ENCODE data around the gene ZNF778. TPM values are rescaled to one million over a fixed set of nuclear protein-coding genes. Genes with fewer than 3 reads are reported as not detected.

The ZNF778 gene
- total and polyA plus RNA-seq, 12 donors = 1.9 to 20.5 (median 8.4) TPM

DNA sequence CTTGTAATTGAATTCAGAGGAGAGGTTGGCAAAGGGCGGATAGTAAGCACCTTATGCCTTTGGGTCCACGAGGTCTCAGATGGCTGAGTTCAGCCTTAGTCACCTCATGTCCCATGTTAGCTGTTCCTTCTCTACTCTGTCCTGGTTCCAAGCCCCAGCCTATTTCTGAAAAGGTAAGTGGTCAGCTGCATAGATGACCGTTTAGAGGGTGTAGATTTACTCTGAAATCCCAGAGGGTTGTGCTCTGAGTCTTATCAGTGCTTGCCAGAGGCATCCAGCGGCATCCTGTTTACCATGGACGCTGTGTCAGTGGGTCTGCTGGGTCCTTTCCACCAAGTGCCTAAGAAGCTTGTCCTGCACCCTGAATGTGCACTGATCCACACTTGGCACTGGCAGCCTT, 1.9 kb downstream of the ZNF778 start:
- H3K4me1 ChIP-seq (replicated peaks in 1 of 2) = peaks cover 18 to 29% of the 10 kb centered on the region in 2 donors
- H3K27me3 ChIP-seq = no peaks in the 10 kb centered on the region
- H3K4me3 ChIP-seq = no peak overlapping the region
- no peak overlapping the region for H3K27ac ChIP-seq
- no peaks in the 10 kb centered on the region for H3K9me3 ChIP-seq (replicated peaks in 1 of 3)
- peaks cover 0 to 27% of the 10 kb centered on the region in 2 donors for H3K36me3 ChIP-seq (replicated peaks in 1 of 2)
- TF ChIP-seq POLR2A (IDR thresholded peaks at IDR 0.05) = no peak
- TF ChIP-seq, protein P1, sequence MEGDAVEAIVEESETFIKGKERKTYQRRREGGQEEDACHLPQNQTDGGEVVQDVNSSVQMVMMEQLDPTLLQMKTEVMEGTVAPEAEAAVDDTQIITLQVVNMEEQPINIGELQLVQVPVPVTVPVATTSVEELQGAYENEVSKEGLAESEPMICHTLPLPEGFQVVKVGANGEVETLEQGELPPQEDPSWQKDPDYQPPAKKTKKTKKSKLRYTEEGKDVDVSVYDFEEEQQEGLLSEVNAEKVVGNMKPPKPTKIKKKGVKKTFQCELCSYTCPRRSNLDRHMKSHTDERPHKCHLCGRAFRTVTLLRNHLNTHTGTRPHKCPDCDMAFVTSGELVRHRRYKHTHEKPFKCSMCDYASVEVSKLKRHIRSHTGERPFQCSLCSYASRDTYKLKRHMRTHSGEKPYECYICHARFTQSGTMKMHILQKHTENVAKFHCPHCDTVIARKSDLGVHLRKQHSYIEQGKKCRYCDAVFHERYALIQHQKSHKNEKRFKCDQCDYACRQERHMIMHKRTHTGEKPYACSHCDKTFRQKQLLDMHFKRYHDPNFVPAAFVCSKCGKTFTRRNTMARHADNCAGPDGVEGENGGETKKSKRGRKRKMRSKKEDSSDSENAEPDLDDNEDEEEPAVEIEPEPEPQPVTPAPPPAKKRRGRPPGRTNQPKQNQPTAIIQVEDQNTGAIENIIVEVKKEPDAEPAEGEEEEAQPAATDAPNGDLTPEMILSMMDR (IDR thresholded peaks at IDR 0.05) = no peak
- intact Hi-C loops (cut with DNase I) = loop anchor here in 1 of 2 donors (5.0 kb wide), 1 partner anchor 277 kb away; no protein-coding TSS in a partner anchor
- no peak for DNase-seq
- 63 to 82% (median 68%) methylated on average over 5 of the region's 5 CpGs for WGBS, 4 donors

DNA sequence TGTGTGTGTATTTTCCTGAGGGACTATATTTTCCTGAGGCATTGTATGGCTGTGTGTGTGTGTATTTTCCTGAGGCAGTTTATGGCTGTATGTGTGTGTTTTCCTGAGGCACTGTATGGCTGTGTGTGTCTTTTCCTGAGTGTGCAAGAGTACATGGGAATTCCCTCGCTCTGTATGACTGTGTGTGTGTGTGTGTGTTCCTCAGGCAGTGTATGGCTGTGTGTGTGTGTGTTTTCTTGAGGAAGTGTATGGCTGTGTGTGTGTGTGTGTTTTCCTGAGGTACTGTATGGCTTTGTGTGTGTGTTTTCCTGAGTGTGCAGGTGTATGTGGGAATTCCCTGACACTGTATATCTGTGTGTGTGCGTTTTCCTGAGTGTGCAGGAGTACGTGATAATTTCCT, 4.1 kb downstream of the ZNF778 start:
- Histone ChIP-seq H3K27ac (no peak overlapping the region), H3K36me3 (replicated peaks in 1 of 2) (peaks cover 0 to 44% of the 10 kb centered on the region in 2 donors), H3K27me3 (no peaks in the 10 kb centered on the region), H3K9me3 (replicated peaks in 1 of 3) (no peaks in the 10 kb centered on the region), H3K4me1 (replicated peaks in 1 of 2) (peaks cover 12 to 20% of the 10 kb centered on the region in 2 donors), H3K4me3 (no peak overlapping the region)
- WGBS, 4 donors = 81 to 97% (median 84%) methylated on average over 3 of the region's 3 CpGs
- TF ChIP-seq, protein P1 (IDR thresholded peaks at IDR 0.05) = no peak
- no peak for TF ChIP-seq POLR2A (IDR thresholded peaks at IDR 0.05)
- intact Hi-C loops (cut with DNase I) = no loop called here
- DNase-seq = no peak

DNA sequence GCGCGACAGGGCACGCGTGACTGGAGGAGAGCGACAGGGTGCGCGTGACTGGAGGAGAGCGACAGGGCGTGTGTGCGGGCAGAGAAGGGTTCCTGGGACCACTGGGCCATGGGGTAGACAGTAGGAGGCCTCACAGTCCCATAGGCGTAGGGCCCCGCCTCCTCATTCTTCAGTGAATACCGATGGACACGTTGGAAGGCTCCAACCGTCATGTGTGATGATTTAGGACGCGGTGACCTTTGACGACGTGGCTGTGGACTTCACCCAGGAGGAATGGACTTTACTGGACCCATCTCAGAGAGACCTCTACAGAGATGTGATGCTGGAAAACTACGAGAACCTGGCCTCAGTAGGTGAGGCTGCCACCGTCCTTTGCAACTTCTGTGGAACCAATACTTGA, 5.4 kb downstream of the ZNF778 start:
- intact Hi-C loops (cut with DNase I) = no loop called here
- H3K36me3 ChIP-seq (replicated peaks in 1 of 2) = peaks cover 0 to 57% of the 10 kb centered on the region in 2 donors
- TF ChIP-seq POLR2A (IDR thresholded peaks at IDR 0.05) = no peak
- TF ChIP-seq, protein P1 (IDR thresholded peaks at IDR 0.05) = no peak
- H3K27me3 ChIP-seq = no peaks in the 10 kb centered on the region
- H3K27ac ChIP-seq = no peak overlapping the region
- H3K4me3 ChIP-seq = no peak overlapping the region
- no peaks in the 10 kb centered on the region for H3K9me3 ChIP-seq (replicated peaks in 1 of 3)
- WGBS, 4 donors = 88 to 92% (median 91%) methylated on average over 21 of the region's 21 CpGs
- no peak for DNase-seq
- peaks cover 7 to 15% of the 10 kb centered on the region in 2 donors for H3K4me1 ChIP-seq (replicated peaks in 1 of 2)

DNA sequence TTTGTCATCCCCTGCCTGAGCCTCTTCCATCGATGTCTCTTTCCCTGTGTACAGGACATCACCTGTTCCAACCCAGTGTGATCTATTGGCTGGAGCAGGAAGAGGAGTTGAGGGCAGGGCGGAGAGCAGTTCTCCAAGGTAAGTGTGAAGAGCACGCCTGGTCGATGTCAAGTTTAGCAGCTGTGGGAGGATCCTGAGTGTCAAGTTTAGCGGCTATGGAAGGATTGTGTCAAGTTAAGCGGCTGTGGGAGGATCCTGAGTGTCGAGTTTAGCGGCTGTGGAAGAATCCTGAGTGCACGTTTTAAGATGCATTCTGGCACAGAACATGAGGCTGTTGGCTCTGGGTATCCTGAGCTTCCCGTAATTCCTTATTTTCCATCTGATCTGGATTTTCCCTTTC, 7.2 kb downstream of the ZNF778 start:
- TF ChIP-seq, protein P1 (IDR thresholded peaks at IDR 0.05) = no peak
- TF ChIP-seq POLR2A (IDR thresholded peaks at IDR 0.05) = no peak
- Histone ChIP-seq H3K36me3 (replicated peaks in 1 of 2) (peaks cover 0 to 67% of the 10 kb centered on the region in 2 donors), H3K27ac (no peak overlapping the region), H3K27me3 (no peaks in the 10 kb centered on the region), H3K4me3 (no peak overlapping the region), H3K9me3 (replicated peaks in 1 of 3) (no peaks in the 10 kb centered on the region), H3K4me1 (replicated peaks in 1 of 2) (no peaks in the 10 kb centered on the region)
- intact Hi-C loops (cut with DNase I) = no loop called here
- DNase-seq = no peak
- WGBS, 4 donors = 94 to 98% (median 96%) methylated on average over 10 of the region's 10 CpGs
